ENCODE data around the gene SUN1.

GRCh38 chr7:881441-882234 lies 49.4 kb downstream of the SUN1 start:
- no peak for TF ChIP-seq ZNF232 (CRISPR knock-in tag; IDR thresholded peaks at IDR 0.05)
- TF ChIP-seq FOXP1 (CRISPR knock-in tag; IDR thresholded peaks at IDR 0.05; ENCODE audit: borderline replicate concordance), result no peak
- TF ChIP-seq, protein P1, sequence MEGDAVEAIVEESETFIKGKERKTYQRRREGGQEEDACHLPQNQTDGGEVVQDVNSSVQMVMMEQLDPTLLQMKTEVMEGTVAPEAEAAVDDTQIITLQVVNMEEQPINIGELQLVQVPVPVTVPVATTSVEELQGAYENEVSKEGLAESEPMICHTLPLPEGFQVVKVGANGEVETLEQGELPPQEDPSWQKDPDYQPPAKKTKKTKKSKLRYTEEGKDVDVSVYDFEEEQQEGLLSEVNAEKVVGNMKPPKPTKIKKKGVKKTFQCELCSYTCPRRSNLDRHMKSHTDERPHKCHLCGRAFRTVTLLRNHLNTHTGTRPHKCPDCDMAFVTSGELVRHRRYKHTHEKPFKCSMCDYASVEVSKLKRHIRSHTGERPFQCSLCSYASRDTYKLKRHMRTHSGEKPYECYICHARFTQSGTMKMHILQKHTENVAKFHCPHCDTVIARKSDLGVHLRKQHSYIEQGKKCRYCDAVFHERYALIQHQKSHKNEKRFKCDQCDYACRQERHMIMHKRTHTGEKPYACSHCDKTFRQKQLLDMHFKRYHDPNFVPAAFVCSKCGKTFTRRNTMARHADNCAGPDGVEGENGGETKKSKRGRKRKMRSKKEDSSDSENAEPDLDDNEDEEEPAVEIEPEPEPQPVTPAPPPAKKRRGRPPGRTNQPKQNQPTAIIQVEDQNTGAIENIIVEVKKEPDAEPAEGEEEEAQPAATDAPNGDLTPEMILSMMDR (IDR thresholded peaks at IDR 0.05), result no peak
- TF ChIP-seq, protein P2, sequence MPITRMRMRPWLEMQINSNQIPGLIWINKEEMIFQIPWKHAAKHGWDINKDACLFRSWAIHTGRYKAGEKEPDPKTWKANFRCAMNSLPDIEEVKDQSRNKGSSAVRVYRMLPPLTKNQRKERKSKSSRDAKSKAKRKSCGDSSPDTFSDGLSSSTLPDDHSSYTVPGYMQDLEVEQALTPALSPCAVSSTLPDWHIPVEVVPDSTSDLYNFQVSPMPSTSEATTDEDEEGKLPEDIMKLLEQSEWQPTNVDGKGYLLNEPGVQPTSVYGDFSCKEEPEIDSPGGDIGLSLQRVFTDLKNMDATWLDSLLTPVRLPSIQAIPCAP (CRISPR knock-in tag; IDR thresholded peaks at IDR 0.05), result no peak
- TF ChIP-seq GRHL2 (CRISPR knock-in tag; IDR thresholded peaks at IDR 0.05; ENCODE audit: insufficient replicate concordance, severe bottlenecking), result no peak
- no peak for TF ChIP-seq FOXJ3 (CRISPR knock-in tag; IDR thresholded peaks at IDR 0.05; ENCODE audit: borderline replicate concordance)
- no peak for TF ChIP-seq AFF4 (CRISPR knock-in tag; IDR thresholded peaks at IDR 0.05; ENCODE audit: borderline replicate concordance)
